Measurements from ENCODE around the gene ZNF37A.
"Not testable (repeated sequence)": the region's sequence is repeated elsewhere in the genome, so short reads cannot be mapped to it uniquely, and the experiment has no call there.

ZNF37A gene

DNA sequence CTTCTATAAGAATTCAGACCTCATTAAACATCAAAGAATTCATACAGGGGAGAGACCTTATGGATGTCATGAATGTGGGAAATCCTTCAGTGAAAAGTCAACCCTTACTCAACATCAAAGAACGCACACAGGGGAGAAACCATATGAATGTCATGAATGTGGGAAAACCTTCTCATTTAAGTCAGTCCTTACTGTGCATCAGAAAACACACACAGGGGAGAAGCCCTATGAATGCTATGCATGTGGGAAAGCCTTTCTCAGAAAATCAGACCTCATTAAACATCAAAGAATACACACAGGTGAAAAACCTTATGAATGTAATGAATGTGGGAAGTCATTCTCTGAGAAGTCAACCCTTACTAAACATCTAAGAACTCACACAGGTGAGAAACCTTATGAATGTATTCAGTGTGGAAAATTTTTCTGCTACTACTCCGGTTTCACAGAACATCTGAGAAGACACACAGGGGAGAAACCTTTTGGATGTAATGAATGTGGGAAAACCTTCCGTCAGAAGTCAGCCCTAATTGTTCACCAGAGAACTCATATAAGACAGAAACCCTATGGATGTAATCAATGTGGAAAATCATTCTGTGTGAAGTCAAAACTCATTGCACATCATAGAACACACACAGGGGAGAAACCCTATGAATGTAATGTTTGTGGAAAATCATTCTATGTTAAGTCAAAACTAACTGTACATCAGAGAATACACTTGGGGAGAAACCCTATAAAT is 24.1 kb downstream of the ZNF37A start:
- H3K27ac ChIP-seq = no peak overlapping the region
- TF ChIP-seq, protein P1, sequence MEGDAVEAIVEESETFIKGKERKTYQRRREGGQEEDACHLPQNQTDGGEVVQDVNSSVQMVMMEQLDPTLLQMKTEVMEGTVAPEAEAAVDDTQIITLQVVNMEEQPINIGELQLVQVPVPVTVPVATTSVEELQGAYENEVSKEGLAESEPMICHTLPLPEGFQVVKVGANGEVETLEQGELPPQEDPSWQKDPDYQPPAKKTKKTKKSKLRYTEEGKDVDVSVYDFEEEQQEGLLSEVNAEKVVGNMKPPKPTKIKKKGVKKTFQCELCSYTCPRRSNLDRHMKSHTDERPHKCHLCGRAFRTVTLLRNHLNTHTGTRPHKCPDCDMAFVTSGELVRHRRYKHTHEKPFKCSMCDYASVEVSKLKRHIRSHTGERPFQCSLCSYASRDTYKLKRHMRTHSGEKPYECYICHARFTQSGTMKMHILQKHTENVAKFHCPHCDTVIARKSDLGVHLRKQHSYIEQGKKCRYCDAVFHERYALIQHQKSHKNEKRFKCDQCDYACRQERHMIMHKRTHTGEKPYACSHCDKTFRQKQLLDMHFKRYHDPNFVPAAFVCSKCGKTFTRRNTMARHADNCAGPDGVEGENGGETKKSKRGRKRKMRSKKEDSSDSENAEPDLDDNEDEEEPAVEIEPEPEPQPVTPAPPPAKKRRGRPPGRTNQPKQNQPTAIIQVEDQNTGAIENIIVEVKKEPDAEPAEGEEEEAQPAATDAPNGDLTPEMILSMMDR (conservative IDR thresholded peaks at IDR 0.05) = no peak

DNA sequence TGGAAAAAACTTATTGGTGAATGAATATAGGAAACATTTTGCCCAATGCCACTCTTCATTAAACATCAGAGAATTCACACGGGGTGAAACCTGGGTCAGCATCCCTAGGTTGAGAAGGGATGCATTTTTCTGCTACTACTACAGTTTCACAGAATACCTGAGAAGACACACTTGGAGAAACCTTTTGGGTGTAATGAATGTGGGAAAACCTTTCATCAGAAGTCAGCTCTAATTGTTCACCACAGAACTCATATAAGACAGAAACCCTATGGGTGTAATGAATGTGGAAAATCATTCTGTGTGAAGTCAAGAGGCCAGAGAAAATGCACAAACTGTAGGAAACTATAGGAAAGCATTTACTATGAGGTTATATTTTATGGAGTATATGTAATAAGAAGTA is 24.9 kb downstream of the ZNF37A start:
- H3K27ac ChIP-seq = no peak overlapping the region
- TF ChIP-seq, protein P1 (conservative IDR thresholded peaks at IDR 0.05) = no peak

DNA sequence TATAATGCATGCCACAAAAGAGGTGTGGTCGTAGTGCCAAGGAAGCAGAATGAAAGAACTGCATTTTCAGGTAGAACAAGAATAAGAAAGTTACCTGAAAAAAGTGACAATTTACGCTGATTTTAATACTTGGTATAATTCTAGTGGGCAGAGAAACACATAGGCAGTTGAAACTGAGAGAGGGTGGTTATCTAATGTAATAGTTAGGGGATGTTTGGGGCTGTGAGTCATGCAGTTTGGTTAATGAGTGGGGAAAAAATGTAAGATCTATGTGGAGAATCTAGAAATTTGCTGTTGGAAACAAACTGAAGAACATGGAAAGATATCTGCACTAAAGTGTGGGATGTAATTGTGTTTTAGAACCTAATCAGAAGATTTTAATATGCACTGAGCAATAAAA is 33.7 kb downstream of the ZNF37A start:
- TF ChIP-seq, protein P1 (conservative IDR thresholded peaks at IDR 0.05) = no peak

DNA sequence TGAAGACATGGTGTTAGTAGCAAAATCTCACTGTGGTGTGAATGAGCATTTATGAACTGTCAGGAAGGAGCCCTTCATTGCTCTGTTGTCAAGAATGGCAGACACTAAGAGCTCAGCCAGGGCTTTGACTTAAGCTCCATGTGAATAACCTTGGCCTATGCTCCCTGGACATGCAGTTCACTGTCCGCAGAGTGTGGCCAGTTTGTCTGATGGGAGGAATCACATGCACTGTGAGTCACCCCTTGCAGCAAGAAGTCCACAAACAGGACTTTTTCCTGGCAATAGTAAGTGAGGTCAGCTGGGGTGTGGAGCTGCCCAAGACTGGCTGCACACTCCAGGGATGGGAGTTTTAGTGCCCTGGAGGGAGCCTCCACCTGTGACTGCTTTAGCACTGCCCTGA is 49.5 kb downstream of the ZNF37A start:
- TF ChIP-seq, protein P1 (conservative IDR thresholded peaks at IDR 0.05) = no peak
- no peak overlapping the region for H3K27ac ChIP-seq

More for the DNA sequence above, 33.7 kb downstream of the ZNF37A start:
- no peak overlapping the region for H3K27ac ChIP-seq

DNA sequence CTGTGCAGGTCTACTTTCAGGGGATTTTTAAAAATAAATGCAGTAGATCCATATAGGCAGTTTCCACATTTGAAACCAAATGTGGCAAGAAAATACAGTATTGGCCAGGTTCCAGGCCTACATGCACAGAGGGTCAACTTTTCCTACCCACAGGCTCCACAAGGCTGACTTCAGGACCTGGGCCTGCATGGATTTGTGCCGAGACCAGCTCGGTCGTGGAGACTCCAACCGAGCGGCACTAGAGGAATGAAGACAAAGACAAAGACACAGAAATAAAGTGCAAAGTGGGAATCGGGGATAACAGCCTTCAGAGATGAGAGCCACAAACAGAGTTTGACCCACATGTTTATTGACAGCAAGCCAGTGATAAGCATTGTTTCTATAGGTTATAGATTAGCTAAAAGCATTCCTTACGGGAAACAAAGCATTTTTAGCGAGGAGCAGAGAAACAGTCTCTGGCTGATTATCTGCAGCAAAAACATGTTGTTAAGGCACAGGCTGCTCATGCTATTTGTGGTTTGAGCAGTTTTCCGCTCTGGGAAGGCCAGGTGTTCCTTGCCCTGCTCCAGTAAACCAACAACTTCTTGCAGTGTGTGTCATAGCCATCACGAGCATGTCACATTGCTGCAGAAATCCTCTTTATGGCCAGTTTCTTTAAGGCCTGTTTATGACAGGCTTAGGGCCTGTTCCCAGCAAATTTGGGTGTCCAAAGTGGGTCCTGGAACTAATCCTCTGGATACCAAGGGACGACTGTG is 52.6 kb downstream of the ZNF37A start:
- TF ChIP-seq, protein P1 (conservative IDR thresholded peaks at IDR 0.05) = no peak
- H3K27ac ChIP-seq = no peak overlapping the region

DNA sequence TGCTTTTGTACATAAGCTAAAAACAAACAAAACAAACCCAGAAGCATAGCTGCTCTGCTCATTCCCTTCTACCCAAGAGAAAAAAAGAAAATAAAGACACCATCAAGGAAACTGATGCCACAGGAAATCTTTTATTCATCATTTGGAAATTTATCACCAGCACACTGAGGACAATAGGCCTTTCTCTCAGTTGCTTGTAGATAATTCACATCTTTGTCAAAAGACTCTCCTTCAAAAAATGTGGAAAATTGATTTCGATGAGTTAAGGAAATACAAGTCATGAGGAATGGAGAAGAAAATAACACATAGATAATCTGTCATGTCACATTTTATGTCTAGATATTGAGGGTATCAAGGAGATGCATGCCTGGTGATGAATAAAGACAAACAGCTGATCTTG is 53.5 kb downstream of the ZNF37A start:
- H3K27ac ChIP-seq = no peak overlapping the region
- TF ChIP-seq, protein P1 (conservative IDR thresholded peaks at IDR 0.05) = no peak

DNA sequence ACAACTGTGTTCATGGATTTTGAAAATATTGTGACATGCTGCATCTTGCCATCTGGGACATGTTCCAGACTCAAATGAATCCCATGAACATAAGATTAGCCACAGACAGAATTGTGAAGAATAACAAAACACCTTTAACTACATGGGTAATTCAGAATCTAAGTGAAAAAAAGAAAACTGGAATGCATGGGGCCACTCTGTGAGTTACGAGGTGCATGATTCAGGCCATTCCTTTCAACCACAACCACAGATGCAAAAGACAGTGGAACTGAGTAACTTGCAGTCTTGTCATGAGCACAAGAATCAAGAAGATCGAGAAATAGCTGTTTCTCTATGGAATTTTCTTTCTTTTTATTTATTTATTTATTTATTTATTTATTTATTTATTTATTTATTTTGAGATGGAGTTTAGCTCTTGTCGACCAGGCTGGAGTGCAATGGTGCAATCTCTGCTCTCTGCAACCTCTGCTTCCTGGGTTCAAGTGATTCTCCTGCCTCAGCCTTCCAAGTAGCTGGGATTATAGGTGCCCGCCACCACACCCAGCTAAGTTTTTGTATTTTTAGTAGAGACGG is 56.8 kb downstream of the ZNF37A start:
- not testable (repeated sequence) for H3K27ac ChIP-seq
